ENCODE results near the gene MMP24OS.

The MMP24OS gene

DNA sequence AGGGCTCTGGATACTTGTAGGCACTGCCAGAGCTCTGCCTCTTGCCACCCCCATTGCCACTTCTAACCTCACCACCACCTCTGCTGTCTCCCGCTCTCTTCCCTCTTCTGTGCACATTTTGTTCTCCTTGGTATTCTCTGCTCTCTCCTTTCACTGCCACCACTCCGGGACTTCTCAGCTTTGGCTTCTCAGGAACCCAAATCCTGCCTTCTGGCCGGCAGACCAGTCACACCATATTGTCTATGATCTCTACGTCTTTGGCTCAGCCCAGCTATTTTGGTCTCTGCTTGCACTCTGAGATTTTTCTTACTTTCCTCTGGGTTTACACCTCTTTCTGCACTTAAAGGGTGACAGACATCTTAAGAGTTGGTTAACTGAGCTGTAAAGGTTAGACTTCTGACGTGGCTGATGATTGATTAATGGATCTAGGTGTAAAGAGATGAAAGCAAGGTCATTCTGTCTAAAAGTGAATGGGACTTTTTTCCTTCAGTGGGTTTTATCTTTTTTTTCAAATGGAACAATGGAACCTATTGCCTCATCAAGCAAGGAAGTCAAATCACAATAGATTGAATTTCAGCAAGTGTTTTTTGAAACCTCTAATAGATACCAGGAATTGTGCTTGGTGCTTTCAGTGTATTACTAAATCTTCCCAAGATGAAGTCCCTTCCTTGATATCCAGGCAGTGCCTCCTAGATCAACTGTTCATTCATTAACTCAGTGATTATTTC lies 37.7 kb downstream of the MMP24OS start:
- in situ Hi-C loops (cut with HindIII; ENCODE audit: low pct_unique_long_range_greater_than_20kb, low sequenced_read_pairs) = no loop called here
- DNase-seq (ENCODE audit: low read depth in 1 of 2, low spot score in 1 of 2) = no peak
- no peak for TF ChIP-seq JUND (IDR thresholded peaks at IDR 0.05; ENCODE audit: low read depth)

DNA sequence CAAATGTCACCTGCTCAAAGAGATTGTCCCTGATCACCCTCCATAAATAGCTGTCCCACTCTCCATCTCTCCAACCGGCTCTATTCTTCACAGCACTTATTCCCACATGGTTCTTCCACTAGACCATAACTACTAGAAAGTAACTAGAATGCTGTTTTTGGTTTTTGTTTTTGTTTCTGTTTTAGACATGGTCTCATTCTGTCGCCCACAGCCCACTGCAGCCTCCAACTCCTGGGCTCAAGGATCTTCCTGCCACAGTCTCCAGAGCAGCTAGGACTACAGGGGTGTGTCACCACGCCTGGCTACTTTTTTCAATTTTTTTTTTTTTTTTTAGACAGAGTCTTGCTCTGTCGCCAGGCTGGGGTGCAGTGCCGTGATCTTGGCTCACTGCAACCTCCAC lies 39.2 kb downstream of the MMP24OS start:
- TF ChIP-seq JUND (IDR thresholded peaks at IDR 0.05; ENCODE audit: low read depth) = no peak
- in situ Hi-C loops (cut with HindIII; ENCODE audit: low pct_unique_long_range_greater_than_20kb, low sequenced_read_pairs) = no loop called here
- DNase-seq (ENCODE audit: low read depth in 1 of 2, low spot score in 1 of 2) = no peak

- in situ Hi-C loops (cut with HindIII; ENCODE audit: low pct_unique_long_range_greater_than_20kb, low sequenced_read_pairs) = no loop called here
- no peak for TF ChIP-seq JUND (IDR thresholded peaks at IDR 0.05; ENCODE audit: low read depth)
- no peak for DNase-seq (ENCODE audit: low read depth in 1 of 2, low spot score in 1 of 2)
Measured at GRCh38 chr20:35238170-35238569, 39.8 kb downstream of the MMP24OS start.

DNA sequence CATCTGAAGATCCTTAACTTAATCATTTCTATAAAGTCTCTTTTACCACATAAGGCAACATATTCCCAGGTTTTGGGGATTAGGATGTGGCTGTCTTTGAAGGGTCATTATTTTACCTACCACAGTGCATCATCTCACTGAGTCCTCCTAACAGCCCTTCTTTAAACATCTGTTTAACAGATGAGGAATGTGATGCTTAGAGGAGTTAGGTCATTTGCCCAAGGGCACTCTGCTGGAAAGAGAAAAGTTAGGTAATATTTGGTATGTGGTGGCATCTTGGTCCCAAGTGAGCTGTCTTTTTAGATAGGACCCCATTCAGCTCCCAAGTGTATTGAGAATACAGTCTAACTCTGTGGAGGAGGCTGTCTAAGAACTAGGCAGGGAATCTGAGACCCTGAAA lies 40.4 kb downstream of the MMP24OS start:
- TF ChIP-seq JUND (IDR thresholded peaks at IDR 0.05; ENCODE audit: low read depth) = no peak
- DNase-seq (ENCODE audit: low read depth in 1 of 2, low spot score in 1 of 2) = no peak
- in situ Hi-C loops (cut with HindIII; ENCODE audit: low pct_unique_long_range_greater_than_20kb, low sequenced_read_pairs) = no loop called here

- DNase-seq (ENCODE audit: low read depth in 1 of 2, low spot score in 1 of 2) = no peak
- no peak for TF ChIP-seq JUND (IDR thresholded peaks at IDR 0.05; ENCODE audit: low read depth)
- in situ Hi-C loops (cut with HindIII; ENCODE audit: low pct_unique_long_range_greater_than_20kb, low sequenced_read_pairs) = no loop called here
Measured at GRCh38 chr20:35235881-35236280, 42.0 kb downstream of the MMP24OS start.

DNA sequence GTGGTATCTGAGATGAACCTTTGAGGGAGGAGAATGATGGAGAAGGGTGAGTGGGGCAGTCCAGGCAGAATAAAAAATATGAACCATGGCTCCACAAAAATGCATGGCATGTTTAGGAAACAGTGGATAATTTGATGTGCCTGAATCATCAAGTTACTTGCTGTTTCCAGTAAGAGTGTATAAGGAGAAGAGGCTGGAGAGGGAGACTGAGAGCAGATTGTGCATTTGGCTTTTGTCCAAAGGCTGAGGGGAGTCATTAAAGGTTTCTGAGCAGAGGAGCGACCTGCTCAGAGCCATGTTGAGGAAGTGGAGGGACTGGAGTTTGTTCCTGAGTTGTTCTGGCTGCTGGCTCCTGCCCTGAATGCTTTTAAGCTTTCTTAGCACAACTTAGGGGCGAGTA lies 45.3 kb downstream of the MMP24OS start:
- DNase-seq (ENCODE audit: low read depth in 1 of 2, low spot score in 1 of 2) = no peak
- TF ChIP-seq JUND (IDR thresholded peaks at IDR 0.05; ENCODE audit: low read depth) = no peak
- in situ Hi-C loops (cut with HindIII; ENCODE audit: low pct_unique_long_range_greater_than_20kb, low sequenced_read_pairs) = no loop called here

- in situ Hi-C loops (cut with HindIII; ENCODE audit: low pct_unique_long_range_greater_than_20kb, low sequenced_read_pairs) = no loop called here
- no peak for TF ChIP-seq JUND (IDR thresholded peaks at IDR 0.05; ENCODE audit: low read depth)
- peak; percentile 62 to 67 for DNase-seq (ENCODE audit: low read depth in 1 of 2, low spot score in 1 of 2)
Measured at GRCh38 chr20:35226884-35227681, 50.8 kb downstream of the MMP24OS start.
